ENCODE results near the gene NDUFAF8. TPM values are rescaled to one million over a fixed set of nuclear protein-coding genes. Genes with fewer than 3 reads are reported as not detected.
A peak's percentile ranks its signal among the peaks of the same experiment; 100 is the strongest.

Gene NDUFAF8
- total and polyA plus RNA-seq, 2 donors (not counting 1 experiment from before 2014, with no cell fraction given), result 41.7 to 42.6 TPM

GRCh38 chr17:81228834-81229665 lies 10.1 kb upstream of the NDUFAF8 start:
- ChIA-PET POLR2A (interaction anchor here (0.6 to 2.1 kb wide), 3 partner anchors 9 to 334 kb away, joined by 3 to 19 read pairs (median 6); partner anchors contain the start of genes NDUFAF8 and TEPSIN), CTCF (interaction anchor here (0.7 to 1.3 kb wide), 3 partner anchors 12 to 87 kb away, joined by 3 to 4 read pairs (median 4); no protein-coding TSS in a partner anchor)
- intact Hi-C loops (cut with micrococcal nuclease), result loop anchor here (1.0 kb wide), 2 partner anchors 10 to 255 kb away; partner anchors contain the start of genes NDUFAF8 and TEPSIN
- H2AFZ ChIP-seq (ENCODE audit: insufficient read depth, low read depth, low read length, poor library complexity, severe bottlenecking), result peak overlapping the region; percentile 78
- Mint-ChIP-seq H3K9me3 (ENCODE audit: insufficient read depth) (no peaks in the 10 kb centered on the region), H3K4me1 (peaks cover 33% of the 10 kb centered on the region), H3K4me3 (peak overlapping the region; percentile 29), H3K27ac (peak overlapping the region; percentile 91), H3K27me3 (no peaks in the 10 kb centered on the region)
- peaks cover 12% of the 10 kb centered on the region for H3K79me2 ChIP-seq (ENCODE audit: control insufficient read depth, insufficient read depth, low read length)
- DNase-seq (no peak), ATAC-seq (ENCODE audit: low read depth) (peak; percentile 15)
- H3K9ac ChIP-seq (ENCODE audit: low read length), result no peak overlapping the region
- peak overlapping the region; percentile 65 to 77 for H3K27ac ChIP-seq (ENCODE audit: low read length in 2 of 2)
- peak overlapping the region; percentile 67 for H3K4me2 ChIP-seq (replicated peaks; ENCODE audit: low read depth, low read length, poor library complexity, severe bottlenecking)
- peaks cover 0 to 47% of the 10 kb centered on the region in 2 experiments for H3K36me3 ChIP-seq (replicated peaks in 1 of 2; ENCODE audit: control extremely low read depth in 1 of 2, control insufficient read depth in 1 of 2, extremely low read depth in 1 of 2, insufficient read depth in 2 of 2, low read length in 1 of 2)
- WGBS (ENCODE audit: insufficient coverage), result 88% methylated on average over 30 of the region's 32 CpGs
- H3K4me1 ChIP-seq (ENCODE audit: control insufficient read depth in 2 of 2, insufficient read depth in 2 of 2, low read length in 2 of 2), result peaks cover 21 to 28% of the 10 kb centered on the region in 2 donors
- no peak for TF ChIP-seq EZH2 (IDR thresholded peaks at IDR 0.05; ENCODE audit: borderline replicate concordance, insufficient read depth, low read depth, low read length, poor library complexity, severe bottlenecking)
- no peak for TF ChIP-seq CTCF (IDR thresholded peaks at IDR 0.05)
- H3K9me3 ChIP-seq (ENCODE audit: control extremely low read depth in 1 of 3, control insufficient read depth in 2 of 3, insufficient read depth in 1 of 3, low read length in 2 of 3), result peaks cover 0 to 9% (median 0%) of the 10 kb centered on the region in 3 donors
- H3K27me3 ChIP-seq (replicated peaks in 1 of 4; ENCODE audit: control extremely low read depth in 1 of 4, control insufficient read depth in 3 of 4, insufficient read depth in 4 of 4, low read length in 3 of 4), result no peaks in the 10 kb centered on the region
- H4K20me1 ChIP-seq (ENCODE audit: control insufficient read depth, insufficient read depth, low read length, poor library complexity, severe bottlenecking), result peaks cover 28% of the 10 kb centered on the region
- H3K4me3 ChIP-seq (ENCODE audit: control extremely low read depth in 1 of 5, extremely low read depth in 1 of 5, insufficient read depth in 1 of 5, low read depth in 2 of 5, low read length in 4 of 5), result no peak overlapping the region

- H3K27ac ChIP-seq (ENCODE audit: low read length in 2 of 2), result peak overlapping the region in 1 of 2 donors; percentile 77
- DNase-seq (peak; percentile 18), ATAC-seq (ENCODE audit: low read depth) (no peak)
- ChIA-PET POLR2A (interaction anchor here (0.6 to 2.1 kb wide), 2 partner anchors 9 to 333 kb away, joined by 3 to 19 read pairs; partner anchors contain the start of genes NDUFAF8 and TEPSIN), CTCF (interaction anchor here (0.7 kb wide), 1 partner anchor 62 kb away, joined by 3 read pairs; no protein-coding TSS in a partner anchor)
- Mint-ChIP-seq H3K27me3 (no peaks in the 10 kb centered on the region), H3K9me3 (ENCODE audit: insufficient read depth) (no peaks in the 10 kb centered on the region), H3K4me3 (no peak overlapping the region), H3K4me1 (peaks cover 33% of the 10 kb centered on the region), H3K27ac (peak overlapping the region; percentile 56)
- no peak overlapping the region for H3K4me3 ChIP-seq (ENCODE audit: control extremely low read depth in 1 of 5, extremely low read depth in 1 of 5, insufficient read depth in 1 of 5, low read depth in 2 of 5, low read length in 4 of 5)
- H3K4me1 ChIP-seq (ENCODE audit: control insufficient read depth in 2 of 2, insufficient read depth in 2 of 2, low read length in 2 of 2), result peaks cover 19 to 26% of the 10 kb centered on the region in 2 donors
- H3K9me3 ChIP-seq (ENCODE audit: control extremely low read depth in 1 of 3, control insufficient read depth in 2 of 3, insufficient read depth in 1 of 3, low read length in 2 of 3), result peaks cover 0 to 9% (median 0%) of the 10 kb centered on the region in 3 donors
- intact Hi-C loops (cut with micrococcal nuclease), result no loop called here
- no peak overlapping the region for H3K9ac ChIP-seq (ENCODE audit: low read length)
- H3K4me2 ChIP-seq (replicated peaks; ENCODE audit: low read depth, low read length, poor library complexity, severe bottlenecking), result no peak overlapping the region
- H3K36me3 ChIP-seq (replicated peaks in 1 of 2; ENCODE audit: control extremely low read depth in 1 of 2, control insufficient read depth in 1 of 2, extremely low read depth in 1 of 2, insufficient read depth in 2 of 2, low read length in 1 of 2), result peaks cover 0 to 47% of the 10 kb centered on the region in 2 experiments
- H3K79me2 ChIP-seq (ENCODE audit: control insufficient read depth, insufficient read depth, low read length), result peaks cover 16% of the 10 kb centered on the region
- WGBS (ENCODE audit: insufficient coverage), result 97% methylated on average over 14 of the region's 14 CpGs
- TF ChIP-seq EZH2 (IDR thresholded peaks at IDR 0.05; ENCODE audit: borderline replicate concordance, insufficient read depth, low read depth, low read length, poor library complexity, severe bottlenecking), result no peak
- no peak for TF ChIP-seq CTCF (IDR thresholded peaks at IDR 0.05)
- no peak overlapping the region for H2AFZ ChIP-seq (ENCODE audit: insufficient read depth, low read depth, low read length, poor library complexity, severe bottlenecking)
- H4K20me1 ChIP-seq (ENCODE audit: control insufficient read depth, insufficient read depth, low read length, poor library complexity, severe bottlenecking), result peaks cover 33% of the 10 kb centered on the region
- H3K27me3 ChIP-seq (replicated peaks in 1 of 4; ENCODE audit: control extremely low read depth in 1 of 4, control insufficient read depth in 3 of 4, insufficient read depth in 4 of 4, low read length in 3 of 4), result no peaks in the 10 kb centered on the region
Measured at GRCh38 chr17:81229666-81229920, 9.5 kb upstream of the NDUFAF8 start.

All from B cell (primary cell).